Spleen (tissue), 7 donors: ENCODE data around the gene DUOXA1.

ENCODE experiments used
- CTCF ChIP-seq, 11 experiments: fragments of 200-600 bp in 7 of 11; fragments of 450-650 bp in 4 of 11; sonication (generic) in 4 of 11; IDR thresholded peaks in 8 of 11; conservative IDR thresholded peaks in 3 of 11; 1 replicate in 7 of 11; 2 replicates in 4 of 11; pipeline versions ENCODE4 v1.4.0 to v1.8.0; 2016 to 2021; ENCODE audit warnings: antibody characterized with exemption in 11 of 11, inconsistent platforms in 4 of 11, mild to moderate bottlenecking in 1 of 11
- POLR2A ChIP-seq, 3 donors: fragments of 450-650 bp; IDR thresholded peaks; one replicate each; pipeline ENCODE4 v1.5.1; 2017; ENCODE audit warnings: antibody characterized with exemption in 3 of 3, mild to moderate bottlenecking in 1 of 3
- POLR2AphosphoS5 ChIP-seq, 3 donors: sonication (generic); formaldehyde crosslinking; IDR thresholded peaks; one replicate each; pipeline ENCODE4 v1.5.1; 2017; ENCODE audit warnings: antibody characterized with exemption in 3 of 3
- donor health status: DM: no; HTN: no; CAD: no; lungs with moderate emphysema.
- donor health status: DM: no; HTN: no; CAD: no.
- donor health status: DM: no; HTN: no; CAD: no.

GRCh38 chr15:45093013-45093412 is 36.7 kb downstream of the DUOXA1 start:
- TF ChIP-seq CTCF (IDR thresholded peaks at IDR 0.05 in 8 of 11, conservative IDR thresholded peaks at IDR 0.05 in 3 of 11) (no peak), POLR2A (IDR thresholded peaks at IDR 0.05) (no peak), POLR2AphosphoS5 (IDR thresholded peaks at IDR 0.05) (no peak)
